HG03521 (cell line): ENCODE data around the gene BICC1.

Experiments
- ATAC-seq: cut with Tn5 transposase; IDR thresholded peaks from one replicate; pipeline ENCODE4 v1.9.1; 2021; ENCODE audit warnings: mild to moderate bottlenecking, moderate library complexity; ENCODE audit not compliant: unreplicated experiment

The BICC1 gene

GRCh38 chr10:58515291-58515941, 2.7 kb downstream of the BICC1 start:
- no peak for ATAC-seq

- no peak for ATAC-seq
Observed at GRCh38 chr10:58516119-58516518, 3.4 kb downstream of the BICC1 start.

GRCh38 chr10:58516671-58517070, 4.0 kb downstream of the BICC1 start:
- ATAC-seq, result no peak

GRCh38 chr10:58517081-58517480, 4.4 kb downstream of the BICC1 start:
- no peak for ATAC-seq

- no peak for ATAC-seq
Observed at GRCh38 chr10:58517491-58518355, 5.1 kb downstream of the BICC1 start.

GRCh38 chr10:58518775-58519174, 6.1 kb downstream of the BICC1 start:
- no peak for ATAC-seq

- no peak for ATAC-seq
Observed at GRCh38 chr10:58529077-58529728, 16.5 kb downstream of the BICC1 start.

- peak; percentile 96 for ATAC-seq
Observed at GRCh38 chr10:58531084-58531695, 18.5 kb downstream of the BICC1 start.

GRCh38 chr10:58535311-58535710, 22.6 kb downstream of the BICC1 start:
- ATAC-seq, result no peak

GRCh38 chr10:58543141-58543540, 30.5 kb downstream of the BICC1 start:
- ATAC-seq, result no peak

GRCh38 chr10:58544135-58544534, 31.5 kb downstream of the BICC1 start:
- ATAC-seq, result no peak

- ATAC-seq, result no peak
Observed at GRCh38 chr10:58545427-58545826, 32.8 kb downstream of the BICC1 start.

GRCh38 chr10:58546137-58546536, 33.5 kb downstream of the BICC1 start:
- ATAC-seq, result no peak

GRCh38 chr10:58546722-58547445, 34.2 kb downstream of the BICC1 start:
- no peak for ATAC-seq

GRCh38 chr10:58547963-58548362, 35.3 kb downstream of the BICC1 start:
- ATAC-seq, result no peak

- ATAC-seq, result no peak
Observed at GRCh38 chr10:58554316-58554715, 41.6 kb downstream of the BICC1 start.

- no peak for ATAC-seq
Observed at GRCh38 chr10:58555170-58555929, 42.7 kb downstream of the BICC1 start.

- ATAC-seq, result no peak
Observed at GRCh38 chr10:58555930-58556311, 43.2 kb downstream of the BICC1 start.

- no peak for ATAC-seq
Observed at GRCh38 chr10:58556516-58557165, 44.0 kb downstream of the BICC1 start.

GRCh38 chr10:58557714-58558113, 45.0 kb downstream of the BICC1 start:
- ATAC-seq, result no peak
